GM12864 (cell line): ENCODE data around the gene BCL7C.
A peak's percentile ranks its signal among the peaks of the same experiment; 100 is the strongest.
"Not testable (repeated sequence)": the region's sequence is repeated elsewhere in the genome, so short reads cannot be mapped to it uniquely, and the experiment has no call there.

Experiments
- DNase-seq: peaks from one replicate; pipeline ENCODE4 v3.0.0-alpha.2; 2011; ENCODE audit warnings: low read depth
- H3K4me3 ChIP-seq: 2 replicates; pipeline ENCODE4 v1.5.1; 2011; ENCODE audit warnings: mild to moderate bottlenecking, low read depth, low read length, control low read depth
- CTCF ChIP-seq: IDR thresholded peaks from 2 replicates; pipeline ENCODE4 v1.5.1; 2011; ENCODE audit warnings: low read depth, mild to moderate bottlenecking, moderate library complexity, low read length, control low read depth, inconsistent platforms; ENCODE audit errors: missing control alignments

BCL7C gene

GRCh38 chr16:30894540-30895368 lies 877 bp upstream of the BCL7C start:
- DNase-seq, result no peak
- H3K4me3 ChIP-seq, result 0 out of 2 replicates have a peak overlapping the region, but pooled peaks have one; percentile 22
- no peak for TF ChIP-seq CTCF

- H3K4me3 ChIP-seq, result peak overlapping the region; percentile 74
- DNase-seq, result no peak
- TF ChIP-seq CTCF, result no peak
These were observed 497 bp downstream of the BCL7C start for GRCh38 chr16:30893417-30893743.

DNA sequence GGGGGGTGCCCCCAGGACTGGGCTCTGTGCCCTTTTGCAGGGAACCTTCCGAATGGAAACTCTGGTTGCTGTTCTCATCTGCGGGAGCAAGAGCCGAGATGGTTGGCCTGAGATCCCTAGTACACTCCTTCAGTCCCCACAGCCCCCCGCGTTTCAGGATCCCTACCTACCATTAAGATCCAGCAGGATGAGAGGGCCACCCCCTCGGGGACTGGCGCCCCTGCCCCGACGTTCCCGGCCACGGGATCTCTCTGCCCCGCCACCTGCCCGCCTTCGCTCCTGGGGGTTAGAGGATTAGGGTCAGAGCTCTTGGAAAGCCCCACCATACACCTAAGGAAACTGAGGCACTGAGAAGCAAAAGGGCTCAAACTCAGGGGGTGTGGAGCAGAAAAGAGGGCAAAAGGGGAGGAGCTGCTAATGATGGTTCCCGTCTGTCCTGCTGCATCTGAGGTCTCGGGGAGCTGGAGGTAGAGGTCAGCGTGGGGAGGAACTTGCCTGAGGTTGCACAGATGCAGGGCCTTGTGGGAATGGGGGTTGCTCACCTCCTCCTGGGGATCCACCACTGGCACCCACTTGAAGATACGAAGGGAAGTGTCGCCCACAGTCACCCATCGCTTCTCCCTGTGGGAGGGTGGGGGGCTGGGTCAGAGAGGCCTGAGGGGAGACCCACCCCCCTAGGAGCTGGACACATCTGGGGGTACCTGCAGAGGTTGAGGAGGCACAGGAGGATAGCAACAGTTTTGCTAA lies 1.0 kb downstream of the BCL7C start:
- H3K4me3 ChIP-seq, result peak overlapping the region; percentile 74
- TF ChIP-seq CTCF, result no peak
- DNase-seq, result no peak

DNA sequence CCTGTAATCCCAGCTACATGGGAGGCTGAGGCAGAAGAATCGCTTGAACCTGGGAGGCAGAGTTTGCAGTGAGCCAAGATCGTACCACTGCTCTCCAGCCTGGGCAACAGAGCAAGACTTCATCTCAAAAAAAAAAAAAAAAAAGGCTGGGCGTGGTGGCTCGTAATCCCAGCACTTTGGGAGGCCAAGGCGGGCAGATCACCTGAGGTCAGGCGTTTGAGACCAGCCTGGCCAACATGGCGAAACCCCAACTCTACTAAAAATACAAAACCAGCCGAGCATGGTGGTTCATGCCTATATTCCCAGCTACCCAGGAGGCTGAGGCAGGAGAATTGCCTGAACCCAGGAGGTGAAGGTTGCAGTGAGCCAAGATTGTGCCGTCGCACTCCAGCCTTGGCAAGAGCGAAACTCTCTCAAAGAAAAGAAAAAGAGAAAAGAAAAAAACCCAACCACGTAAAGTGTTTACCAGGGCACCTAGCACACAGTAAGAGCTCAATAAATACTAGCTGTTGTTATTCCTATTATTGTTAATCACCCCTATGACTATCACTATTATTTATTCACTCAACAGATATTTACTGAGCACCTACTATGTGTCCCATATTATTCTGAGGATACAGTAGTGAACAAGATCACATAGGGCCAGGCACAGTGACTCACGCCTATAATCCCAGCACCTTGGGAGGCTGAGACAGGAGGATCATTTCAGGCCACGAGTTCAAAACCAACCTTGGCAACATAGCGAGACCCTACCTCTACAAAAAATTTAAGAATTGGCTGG lies 2.6 kb downstream of the BCL7C start:
- not testable (repeated sequence) for DNase-seq, H3K4me3 ChIP-seq

- no peak overlapping the region for H3K4me3 ChIP-seq
- no peak for DNase-seq
- no peak for TF ChIP-seq CTCF
These were observed 4.2 kb downstream of the BCL7C start for GRCh38 chr16:30889721-30890120.

- no peak for TF ChIP-seq CTCF
- no peak for DNase-seq
These were observed 4.9 kb downstream of the BCL7C start for GRCh38 chr16:30888856-30889499.

GRCh38 chr16:30887927-30888326 lies 6.0 kb downstream of the BCL7C start:
- DNase-seq, result no peak
- TF ChIP-seq CTCF, result no peak
- no peak overlapping the region for H3K4me3 ChIP-seq

More at GRCh38 chr16:30888856-30889499, 4.9 kb downstream of the BCL7C start:
- H3K4me3 ChIP-seq, result no peak overlapping the region
